Heart left ventricle (tissue), 13 donors: ENCODE measurements around the gene DRC1.

Experiments
- CTCF ChIP-seq, 12 donors: fragments of 200-600 bp; sonication (generic) in 4 of 12; IDR thresholded peaks; one replicate each; pipeline versions ENCODE4 v1.5.0 to v1.8.0; 2018 to 2022; ENCODE audit warnings: antibody characterized with exemption in 12 of 12, mild to moderate bottlenecking in 5 of 12
- POLR2A ChIP-seq, 2 donors: fragments of 450-650 bp; IDR thresholded peaks; one replicate each; pipeline ENCODE4 v1.6.1; 2017; ENCODE audit warnings: antibody characterized with exemption in 2 of 2, mild to moderate bottlenecking in 2 of 2, moderate library complexity in 2 of 2
- donor health status: ischemic (EF 13 %, LVEDD 7.1; RV severe dilation, severe dysfunction).
- donor health status: DM: no; HTN: yes; CAD: no.
- donor health status: DM: no; HTN: no; CAD: no.
- donor health status: ischemic (EF 25% LVEDD 6.9; RV normal size, moderate dysfunction).
- donor health status: ischemic (EF 25% LVEDD 5.7; RV mildly dilated, moderate dysfunction).
- donor health status: ischemic (EF 35%, LVEDD 5.7; RV mildly dilated, moderate dysfunction).
- donor health status: nonischemic (EF 11% LVEDD 7.7; RV severe dilation, severe dysfunction).
- donor health status: DM: yes; HTN: yes; CAD: no.
- donor health status: PGD.
- donor health status: ischemic (EF 29% LVEDD 5.4; RV normal size, mild dysfunction).
- donor health status: nonischemic (EF 23%, LVEDD 6.1; RV moderate dilation, normal function).

GRCh38 chr2:26396734-26397298 is 4.9 kb upstream of the DRC1 start:
- no peak for TF ChIP-seq CTCF (IDR thresholded peaks at IDR 0.05)
- no peak for TF ChIP-seq POLR2A (IDR thresholded peaks at IDR 0.05)
